Measurements from ENCODE around the gene RPN1.
"Not testable (repeated sequence)": the region's sequence is repeated elsewhere in the genome, so short reads cannot be mapped to it uniquely, and the experiment has no call there.

The RPN1 gene

DNA sequence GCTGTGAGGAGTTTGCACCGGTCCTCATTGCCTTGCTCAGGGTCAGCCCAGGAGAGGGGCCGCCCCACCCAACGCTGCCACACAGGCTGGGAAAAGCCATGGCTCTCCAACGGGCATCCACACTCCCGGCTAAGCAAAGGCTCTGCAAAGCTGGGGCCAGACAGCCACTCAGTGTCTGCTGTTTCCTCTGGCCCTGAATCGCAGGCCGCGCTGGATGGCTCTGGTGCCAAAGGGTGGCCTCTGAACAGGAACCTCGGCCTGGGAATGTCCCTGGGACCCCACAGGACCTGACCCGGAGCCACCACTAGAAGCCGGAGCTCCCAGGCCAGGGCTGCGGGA lies 42.9 kb downstream of the RPN1 start:
- no peak for DNase-seq

DNA sequence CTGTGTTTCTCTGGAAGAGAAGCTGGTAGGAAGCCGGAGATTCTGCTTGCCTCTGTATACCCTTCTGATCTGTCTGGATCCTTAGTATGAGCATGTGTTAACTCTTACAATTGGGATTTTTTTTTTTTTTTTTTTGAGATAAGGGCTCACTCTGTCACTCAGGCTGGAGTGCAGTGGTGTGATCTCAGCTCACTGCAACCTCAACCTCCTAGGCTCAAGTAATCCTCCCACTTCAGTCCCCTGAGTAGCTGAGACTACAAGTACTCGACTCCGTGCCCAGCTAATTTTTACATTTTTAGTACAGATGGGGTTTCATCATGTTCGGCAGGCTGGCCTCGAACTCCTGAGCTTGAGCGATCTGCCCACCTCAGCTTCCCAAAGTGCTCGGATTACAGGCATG lies 44.5 kb downstream of the RPN1 start:
- DNase-seq: no peak

DNA sequence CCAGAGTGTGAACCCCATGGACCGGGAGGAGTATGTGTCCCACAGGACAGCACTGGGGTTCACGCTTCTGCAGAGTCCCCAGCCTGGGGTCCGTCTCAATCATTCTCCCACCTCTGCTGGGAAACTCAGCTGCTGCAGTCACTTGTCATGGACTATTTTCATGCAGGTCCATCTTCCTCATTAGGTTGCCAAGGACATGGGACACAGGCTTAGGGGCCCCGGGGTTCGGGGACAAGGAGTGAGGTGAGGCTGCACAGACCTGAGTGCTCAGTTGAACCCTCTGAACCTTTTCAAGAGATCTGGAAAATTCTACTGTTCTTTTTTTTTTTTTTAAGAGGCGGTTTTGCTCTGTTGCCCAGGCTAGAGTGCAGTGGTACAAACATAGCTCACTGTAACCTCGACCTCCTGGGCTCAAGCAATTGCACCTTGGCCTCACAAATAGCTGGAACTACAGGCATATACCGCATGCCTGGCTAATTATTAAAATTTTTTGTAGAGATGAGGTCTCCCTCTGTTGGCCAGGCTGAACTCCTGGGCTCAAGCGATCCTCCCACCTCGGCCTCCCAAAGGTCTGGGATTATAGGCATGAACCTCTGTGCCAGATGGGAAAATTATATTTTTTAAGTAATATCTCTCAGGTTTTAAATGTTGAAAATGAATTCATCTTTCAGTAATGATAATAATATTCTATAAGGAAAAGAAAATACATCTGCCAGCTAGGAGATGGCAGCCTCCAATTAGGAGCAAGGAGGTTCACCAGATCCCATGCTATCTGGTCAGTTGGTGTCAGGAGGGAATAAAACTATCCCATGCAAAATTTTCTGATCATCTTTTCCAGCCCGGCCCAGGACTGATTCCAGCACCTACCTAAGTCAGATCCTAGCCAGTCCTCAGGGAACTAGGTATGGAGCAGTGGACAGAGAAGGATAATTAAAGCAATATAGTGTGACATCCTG lies 45.2 kb downstream of the RPN1 start:
- DNase-seq: no peak

DNA sequence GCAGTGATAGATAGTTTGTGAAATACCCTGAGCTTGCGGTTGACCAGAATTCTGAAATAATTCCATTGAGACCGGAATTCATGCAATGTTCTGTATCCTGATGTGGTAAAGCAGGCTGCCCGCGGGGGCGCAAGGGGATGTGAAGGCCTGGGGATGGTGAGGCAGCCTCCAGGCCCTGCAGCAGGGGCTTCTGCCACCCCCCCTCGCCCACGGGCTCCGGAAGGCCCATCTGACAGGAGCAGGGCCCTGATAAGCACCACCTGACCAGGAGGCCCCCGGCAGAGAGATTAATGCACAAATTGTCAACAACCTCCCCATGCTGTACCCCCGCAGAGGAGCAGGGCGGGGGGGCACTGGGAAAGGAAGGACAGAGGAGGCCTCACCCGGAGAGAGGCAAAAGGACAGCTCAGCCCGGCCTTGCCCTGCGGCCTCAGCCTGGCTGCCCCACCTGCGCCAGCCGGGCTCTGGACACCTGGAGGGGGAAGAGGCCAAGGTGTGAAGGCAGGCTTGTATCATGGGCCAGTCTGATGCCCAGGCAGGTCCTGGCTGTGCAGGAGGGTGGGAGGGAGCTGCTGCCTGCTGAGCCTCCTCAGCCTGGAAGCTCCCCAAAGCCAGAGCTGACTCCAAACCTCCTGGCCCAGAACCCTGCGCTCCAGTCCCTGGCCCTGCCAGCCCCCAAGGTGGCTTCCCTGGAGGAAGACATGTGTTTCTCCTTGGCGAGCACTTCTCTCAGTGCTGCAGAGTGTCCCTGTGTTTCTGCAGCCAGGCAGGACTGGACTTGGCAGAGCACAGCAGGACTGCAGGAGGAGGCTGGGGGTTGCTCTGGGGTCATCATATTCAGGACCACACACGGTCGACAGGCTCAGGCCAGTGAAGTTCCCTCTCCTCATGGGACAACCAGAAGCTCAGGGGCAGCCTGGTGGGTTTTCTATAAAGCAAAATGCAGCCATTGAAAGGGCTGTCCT lies 46.5 kb downstream of the RPN1 start:
- DNase-seq: no peak

DNA sequence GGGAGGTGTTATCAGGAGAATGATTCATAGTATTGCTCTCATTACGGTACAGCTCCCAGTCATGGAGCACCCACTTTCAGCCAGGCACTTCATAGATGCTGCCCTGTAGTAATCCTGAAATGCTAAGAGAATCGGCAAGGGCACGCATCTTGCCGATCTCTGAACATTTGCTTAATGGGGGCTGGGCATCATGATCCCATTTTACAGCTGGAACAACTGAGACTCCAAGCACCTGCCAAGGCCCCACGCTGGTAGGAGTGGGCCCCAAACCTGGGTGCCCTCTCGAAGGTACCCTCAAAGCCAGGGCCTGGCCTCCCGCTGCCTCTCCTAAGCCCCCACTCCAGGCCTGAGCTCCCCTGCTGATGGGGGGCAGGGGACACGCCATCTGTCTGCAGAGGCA lies 47.3 kb downstream of the RPN1 start:
- no peak for DNase-seq

DNA sequence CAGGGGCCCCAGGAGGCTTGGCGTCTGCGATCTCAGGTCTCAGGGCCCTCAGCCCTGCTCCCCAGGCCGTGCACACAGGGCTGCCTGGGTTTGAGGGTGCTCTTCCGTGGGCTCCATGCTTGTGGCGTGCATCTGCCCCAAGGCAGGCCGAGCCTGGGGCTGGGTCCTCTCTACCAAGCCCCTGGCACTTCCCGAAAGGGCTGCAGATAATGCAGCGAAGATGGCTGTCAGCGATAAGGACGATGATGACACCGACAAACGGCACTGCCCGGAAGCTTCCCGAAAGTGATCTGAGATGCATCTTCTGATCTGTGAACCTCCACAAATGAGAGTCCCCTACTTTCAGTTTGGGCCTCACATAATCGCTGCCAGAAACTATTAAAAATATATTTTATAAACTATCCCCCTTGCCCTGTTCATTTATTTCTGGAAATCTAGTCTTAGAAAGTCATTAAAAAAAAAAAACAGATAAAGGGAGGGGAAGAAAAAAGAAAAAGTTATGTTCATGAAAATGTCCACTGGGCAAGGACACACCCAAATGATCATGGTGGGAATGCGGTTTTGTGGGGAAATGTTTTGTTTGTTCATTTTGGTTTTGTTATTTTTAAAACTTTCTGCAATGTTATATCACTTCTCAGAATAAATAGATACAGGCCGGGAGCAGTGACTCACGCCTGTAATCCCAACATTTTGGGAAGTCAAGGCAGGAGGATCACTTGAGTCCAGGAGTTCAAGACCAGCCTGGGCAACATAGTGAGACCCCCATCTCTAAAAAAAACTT lies 51.5 kb downstream of the RPN1 start:
- no peak for DNase-seq

DNA sequence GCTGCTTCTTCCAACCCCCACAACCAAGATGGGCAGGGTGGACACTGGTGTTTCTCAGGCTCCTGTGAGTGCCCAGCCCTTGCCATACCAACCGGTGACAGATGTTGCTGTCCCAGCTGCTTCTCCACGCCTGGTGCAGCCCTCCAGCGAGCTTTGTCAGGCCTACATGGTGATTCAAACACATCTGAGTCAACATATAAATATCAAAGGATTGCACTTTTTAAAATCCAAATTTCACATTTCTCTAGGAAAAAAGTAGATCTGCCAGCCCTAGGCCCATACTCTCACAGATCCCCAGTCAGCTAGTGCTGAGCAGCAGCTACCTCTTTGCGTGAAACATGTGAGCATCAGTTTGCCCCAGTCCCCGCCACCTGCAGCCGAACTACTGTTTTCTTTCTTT lies 52.7 kb downstream of the RPN1 start:
- no peak for DNase-seq

DNA sequence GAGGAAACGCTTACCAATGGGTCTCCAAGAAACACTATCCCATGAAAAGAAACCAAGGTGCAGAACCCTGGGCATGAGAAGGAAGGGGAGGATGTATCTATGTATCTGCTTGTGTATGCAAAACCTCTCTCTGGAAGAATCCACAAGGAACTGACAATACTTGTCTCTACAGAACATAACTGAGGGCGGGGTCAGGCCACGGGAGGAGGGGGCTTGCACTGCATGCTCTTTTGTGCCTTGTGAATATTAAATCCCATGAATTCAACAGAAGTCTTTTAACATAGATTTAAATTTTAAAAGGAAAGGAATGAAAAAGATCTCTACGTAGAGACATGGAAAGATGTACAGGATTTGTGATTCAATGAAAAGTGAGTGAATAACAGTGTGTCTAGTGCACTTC lies 57.8 kb downstream of the RPN1 start:
- DNase-seq: no peak

DNA sequence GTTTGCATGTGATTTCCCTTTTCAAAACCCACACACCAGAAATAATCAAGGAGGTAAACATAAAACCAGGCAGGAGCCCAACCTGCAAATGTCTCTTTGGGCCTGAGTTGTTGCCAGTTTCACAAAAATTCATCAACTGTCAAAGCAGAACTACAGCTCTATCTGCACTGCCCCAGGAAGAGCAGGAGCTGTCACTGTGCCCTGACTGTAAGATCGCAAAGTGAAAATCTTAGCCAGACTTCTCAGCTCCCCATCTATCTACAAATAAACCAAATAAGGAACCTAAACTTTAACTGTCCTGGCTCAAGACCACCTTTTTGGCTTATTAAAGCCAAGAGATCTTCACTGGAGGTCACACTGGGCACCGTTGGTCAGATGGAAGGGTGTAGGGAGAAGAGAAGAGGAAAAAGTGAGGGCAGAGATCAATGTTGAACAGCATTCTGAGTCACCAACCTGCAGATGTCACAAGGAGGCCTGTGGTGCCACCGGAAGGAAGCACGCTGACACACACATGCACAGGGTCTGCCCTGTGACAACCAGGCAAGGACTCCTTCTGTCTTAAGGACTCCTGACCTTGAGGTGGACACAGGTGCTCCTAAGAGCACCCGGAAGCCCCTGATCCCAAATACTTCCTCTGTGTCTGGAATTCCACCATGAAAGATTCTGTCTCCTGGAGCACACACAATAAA lies 58.7 kb downstream of the RPN1 start:
- DNase-seq: no peak

DNA sequence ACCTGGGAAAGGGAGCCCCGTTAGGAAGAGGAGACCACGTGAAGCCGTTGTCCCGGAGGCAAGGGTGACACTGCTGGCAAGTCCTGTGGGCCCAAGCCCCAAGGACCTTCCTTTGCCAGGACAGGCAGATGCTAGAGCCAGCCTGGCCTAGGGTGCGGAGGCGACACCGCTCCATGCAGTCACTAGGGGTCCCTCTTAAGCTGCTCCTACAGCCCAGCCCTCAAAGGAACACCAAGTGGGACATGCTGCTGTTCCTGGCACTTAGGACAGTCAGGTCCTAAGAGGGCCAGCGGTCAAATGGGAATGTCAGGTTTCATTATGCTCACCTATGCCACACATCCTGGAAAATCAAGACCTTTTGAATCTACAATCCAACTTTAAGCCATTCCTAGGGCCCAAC lies 59.7 kb downstream of the RPN1 start:
- DNase-seq: no peak

DNA sequence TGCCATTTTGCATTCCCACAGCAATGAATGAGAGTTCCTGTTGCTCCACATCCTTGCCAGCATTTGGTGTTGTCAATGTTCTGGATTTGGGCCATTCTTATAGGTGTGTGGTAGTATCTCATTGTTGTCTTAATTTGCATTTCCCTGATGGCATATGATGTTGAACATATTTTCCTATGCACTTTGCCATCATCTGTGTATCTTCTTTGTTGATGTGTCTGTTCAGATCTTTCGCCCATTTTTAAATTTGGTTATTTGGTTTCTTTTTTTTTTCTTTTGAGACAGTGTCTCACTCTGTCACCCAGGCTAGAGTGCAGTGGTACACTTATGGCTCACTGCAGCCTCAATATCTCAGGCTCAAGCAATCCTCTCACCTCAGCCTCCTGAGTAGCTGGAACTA lies 60.6 kb downstream of the RPN1 start:
- DNase-seq: not testable (repeated sequence)

DNA sequence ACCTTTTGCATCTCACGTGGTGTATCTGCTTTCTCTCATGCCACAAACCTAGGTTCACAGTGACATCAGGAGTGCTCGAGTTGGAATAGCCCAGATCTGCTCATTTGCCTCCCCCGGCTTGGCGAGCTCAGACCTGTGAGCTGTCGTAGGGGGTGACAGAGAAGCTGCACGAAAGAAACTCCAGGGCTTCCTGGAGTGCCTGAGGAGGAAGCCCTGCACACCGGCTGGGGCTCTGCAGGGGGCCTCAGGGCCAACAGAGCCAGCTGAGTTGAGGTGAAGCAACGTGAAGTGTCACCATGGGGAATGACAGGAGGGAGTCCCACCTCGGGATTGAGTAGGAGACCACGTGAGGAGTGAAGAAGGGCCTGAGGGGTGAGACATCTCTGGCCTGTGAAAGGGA lies 62.5 kb downstream of the RPN1 start:
- no peak for DNase-seq

DNA sequence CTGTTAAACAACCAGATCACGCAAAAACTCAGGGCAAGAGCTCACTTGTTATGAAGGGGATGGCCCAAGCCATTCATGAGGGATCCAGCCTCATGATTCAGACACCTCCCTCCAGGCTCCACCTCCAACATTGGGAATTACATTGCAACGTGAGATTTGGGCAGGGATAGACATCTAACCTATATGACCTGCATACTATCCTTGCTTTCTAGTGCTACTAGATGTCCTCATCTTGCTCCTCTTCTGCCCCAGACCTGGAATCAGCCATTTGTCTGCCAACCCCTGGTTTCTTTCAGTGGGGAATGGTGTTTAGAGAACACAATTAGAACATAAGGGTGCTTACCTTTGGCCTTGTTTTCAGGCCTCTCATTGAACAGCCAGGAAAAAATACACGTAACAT lies 63.2 kb downstream of the RPN1 start:
- DNase-seq: no peak

DNA sequence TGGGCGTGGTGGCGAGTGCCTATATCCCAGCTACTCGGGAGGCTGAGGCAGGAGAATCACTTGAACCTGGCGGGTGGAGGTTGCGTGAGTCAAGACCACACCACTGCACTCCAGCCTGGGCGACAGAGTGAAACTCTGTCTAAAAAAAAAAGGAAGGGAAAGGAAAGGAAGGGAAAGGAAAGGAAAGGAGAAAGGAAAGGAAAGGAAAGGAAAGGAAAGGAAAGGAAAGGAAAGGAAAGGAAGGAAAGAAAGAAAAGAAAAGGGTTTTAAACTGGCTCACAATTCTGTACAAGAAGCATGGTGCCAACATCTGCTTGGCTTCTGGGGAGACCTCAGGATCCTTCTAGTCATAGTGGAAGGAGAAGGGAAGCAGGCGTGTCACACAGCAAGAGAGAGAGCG lies 63.7 kb downstream of the RPN1 start:
- DNase-seq: not testable (repeated sequence)

DNA sequence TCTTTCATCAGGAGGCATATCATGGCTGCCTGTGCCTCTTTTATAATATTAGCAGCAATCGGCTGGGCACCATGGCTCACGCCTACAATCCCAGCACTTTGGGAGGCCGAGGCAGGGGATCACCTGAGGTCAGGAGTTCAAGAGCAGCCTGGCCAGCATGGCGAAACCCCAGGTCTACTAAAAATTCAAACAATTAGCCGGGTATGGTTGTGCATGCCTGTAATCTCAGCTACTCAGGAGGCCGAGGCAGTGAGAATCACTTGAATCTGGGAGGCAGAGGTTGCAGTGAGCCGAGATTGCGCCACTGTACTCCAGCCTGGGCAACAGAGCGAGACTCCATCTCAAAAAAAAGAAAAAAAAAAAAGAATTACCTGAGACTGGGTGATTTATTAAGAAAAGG lies 64.2 kb downstream of the RPN1 start:
- not testable (repeated sequence) for DNase-seq

DNA sequence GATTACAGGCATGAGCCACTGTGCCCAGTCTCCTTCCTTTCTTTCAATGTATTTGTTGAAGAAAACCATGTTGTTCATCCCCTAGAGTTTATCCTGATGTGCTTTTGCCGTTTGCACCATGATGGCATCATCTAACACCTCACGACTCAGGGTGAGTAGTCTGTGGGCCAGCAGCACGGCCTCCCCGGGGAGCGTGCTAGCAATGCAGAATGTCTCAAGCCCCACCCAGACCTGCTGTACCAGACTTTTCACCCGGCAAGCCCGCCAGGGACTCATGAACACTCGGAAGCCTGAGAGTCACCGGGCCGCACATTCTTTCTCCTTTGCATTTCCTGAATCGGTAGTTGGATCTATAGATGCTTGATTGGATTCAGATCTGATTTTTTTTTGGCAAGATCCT lies 64.6 kb downstream of the RPN1 start:
- no peak for DNase-seq

DNA sequence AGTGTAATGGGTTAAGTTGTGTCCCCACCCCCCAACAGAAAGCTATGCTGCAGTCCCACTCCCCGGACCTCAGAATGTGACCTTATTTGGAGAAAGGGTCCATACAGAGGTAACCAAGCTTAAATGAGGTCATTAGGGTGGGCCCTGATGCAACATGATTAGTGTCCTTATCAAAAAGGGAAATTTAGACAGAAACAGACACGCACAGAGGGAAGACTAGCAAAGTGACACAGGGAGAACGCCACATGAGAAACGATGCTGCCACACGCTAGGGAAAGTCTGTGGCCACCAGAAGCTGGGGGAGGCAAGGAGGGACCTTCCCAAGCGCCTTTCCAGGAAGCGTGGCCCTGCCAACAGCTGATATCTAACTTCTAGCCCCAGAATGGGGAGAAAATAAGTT lies 65.4 kb downstream of the RPN1 start:
- DNase-seq: no peak

DNA sequence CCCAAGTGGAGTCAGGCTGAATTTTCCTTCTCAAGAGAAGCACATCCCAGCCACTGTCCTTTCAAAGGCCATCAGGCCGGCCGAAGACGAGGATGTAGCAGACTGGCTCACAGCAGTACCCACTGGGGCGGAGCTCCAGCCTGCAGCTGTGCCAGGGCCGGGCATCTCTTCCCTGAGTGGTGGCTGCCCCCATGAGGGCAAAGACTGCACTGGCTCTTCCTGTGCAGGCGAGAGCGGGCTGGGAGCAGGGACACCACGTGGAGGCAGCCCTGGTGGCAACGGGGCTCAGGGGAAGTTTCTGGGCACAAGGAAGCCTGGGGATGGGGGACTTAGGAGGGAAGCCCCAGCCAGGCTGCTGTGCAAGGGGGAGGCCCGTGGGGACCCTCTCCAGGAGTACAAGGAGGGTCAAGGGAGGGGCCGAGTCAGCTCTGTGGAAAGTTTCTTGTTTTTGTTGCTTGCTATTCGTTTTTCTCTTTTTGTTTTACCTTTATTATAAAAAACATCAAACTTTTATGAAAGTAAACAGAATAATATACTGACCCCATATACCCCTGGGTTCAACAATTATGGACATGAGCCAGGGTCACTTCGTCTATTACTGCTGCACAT lies 66.1 kb downstream of the RPN1 start:
- peak; percentile 56 to 58 for DNase-seq

DNA sequence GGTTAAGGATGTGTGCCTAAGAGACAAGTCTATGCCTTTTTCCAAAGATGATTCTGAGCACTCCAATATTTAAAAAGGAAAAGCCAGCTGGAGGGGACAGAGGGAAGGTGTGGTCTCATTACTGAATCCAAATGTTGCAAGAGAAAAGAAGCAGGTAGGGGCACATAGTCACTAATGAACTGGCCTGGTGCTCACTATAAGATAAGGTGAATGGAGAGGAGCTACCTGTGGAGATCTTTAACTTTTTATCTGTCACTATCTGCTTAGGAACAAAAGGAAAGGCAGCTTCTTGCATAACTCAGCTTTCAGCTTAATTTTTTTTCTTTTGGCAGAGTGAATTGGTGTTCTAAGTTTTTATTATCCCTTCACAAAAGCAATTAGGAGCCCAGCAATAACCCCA lies 69.1 kb downstream of the RPN1 start:
- no peak for DNase-seq

DNA sequence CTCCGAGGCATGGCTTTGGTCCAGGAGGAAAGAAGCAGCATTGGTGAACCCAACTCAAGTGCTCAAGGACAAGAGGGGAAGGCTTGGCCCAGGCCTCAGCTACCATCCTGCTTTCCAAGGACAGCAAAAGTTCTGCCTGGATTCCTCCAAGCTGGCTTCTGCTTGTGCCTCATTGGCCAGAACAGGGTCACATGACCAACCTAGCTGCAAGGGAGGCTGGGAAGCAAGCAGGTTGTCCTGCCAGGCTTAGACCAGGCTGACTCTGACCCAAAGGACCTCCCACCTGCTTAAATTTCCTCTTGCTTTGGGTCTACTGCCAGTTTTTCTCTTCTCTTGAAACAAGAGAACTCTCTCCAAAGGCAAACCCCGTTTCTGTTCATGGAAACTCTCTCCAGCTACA lies 70.7 kb downstream of the RPN1 start:
- no peak for DNase-seq

DNA sequence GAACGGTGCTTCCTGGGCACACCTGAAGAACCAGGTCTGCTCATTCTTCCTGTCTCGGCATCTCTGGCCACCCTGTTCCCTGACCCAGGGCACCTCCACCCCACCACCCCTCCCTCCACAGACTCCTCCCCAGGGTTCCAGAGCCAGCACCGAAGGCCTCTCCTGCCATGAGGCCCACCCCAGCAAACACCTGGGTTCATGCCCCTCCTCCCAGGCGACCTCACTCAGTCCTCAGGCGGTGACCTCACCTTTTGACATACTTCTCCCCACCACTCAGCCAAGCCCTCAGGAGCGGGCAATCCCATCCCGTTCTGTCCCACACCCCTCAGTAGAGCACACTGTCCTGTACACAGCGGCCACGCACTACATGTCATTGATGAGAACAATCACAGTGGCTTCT lies 72.3 kb downstream of the RPN1 start:
- DNase-seq: no peak

DNA sequence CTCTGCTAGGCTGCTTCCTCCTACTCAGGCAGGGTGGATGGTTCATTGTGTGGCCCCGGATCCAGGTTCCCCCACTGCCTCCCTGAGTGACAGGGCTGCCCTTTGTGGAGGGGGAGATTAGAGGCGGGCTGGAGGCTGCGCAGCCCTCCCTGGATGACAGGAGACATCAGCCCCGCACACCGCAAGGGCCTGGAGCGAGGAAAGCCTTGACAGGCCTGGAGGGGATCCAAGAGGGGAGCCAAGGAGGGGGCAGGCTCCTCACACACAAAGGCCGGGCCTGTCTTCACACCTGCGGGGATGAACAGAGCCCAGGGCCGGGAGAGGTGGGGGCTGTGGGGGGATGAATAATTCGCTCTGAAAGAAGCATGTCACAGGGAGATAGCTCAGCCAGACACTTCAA lies 72.9 kb downstream of the RPN1 start:
- DNase-seq: no peak
